IMR-90 (cell line): ENCODE data around the gene CAPN5. TPM values are rescaled to one million over a fixed set of nuclear protein-coding genes. Genes with fewer than 3 reads are reported as not detected.

Experiments used
- ATAC-seq: fragments of 200-7000 bp; cut with Tn5 transposase; 2 replicates; pipeline ENCODE4 v1.9.1; 2020; ENCODE audit warnings: low read depth, mild to moderate bottlenecking, moderate library complexity
- BruUV-seq: library from RNA; stranded (reverse); fragments of 400-500 nt; replicated peaks from 2 replicates; lab custom pipeline; 2021; lab: Mats Ljungman, UMichigan
- CTCF ChIA-PET: fragments of 300-600 bp; formaldehyde crosslinking; extraction: SDS; loops from one replicate; lab custom pipeline; 2021; ENCODE audit warnings: antibody characterized with exemption; lab: Yijun Ruan, JAX
- POLR2A ChIA-PET: fragments of 300-600 bp; sonication (Branson Sonifier 250); formaldehyde crosslinking; loops from one replicate; lab custom pipeline; 2022; ENCODE audit warnings: antibody characterized with exemption; ENCODE audit not compliant: unreplicated experiment; lab: Charles Lee
- DNase-seq: peaks from one replicate; pipeline ENCODE4 v3.0.0; 2013
- H2AFZ ChIP-seq: replicated peaks from 2 replicates; pipeline ENCODE3; 2013; ENCODE audit warnings: low read length, mild to moderate bottlenecking; ENCODE audit not compliant: poor library complexity
- H2AK5ac ChIP-seq: 2 replicates; pipeline ENCODE4 v1.6.1; 2013; ENCODE audit warnings: low read depth, low read length, inconsistent platforms
- H2AK9ac ChIP-seq: replicated peaks from 2 replicates; pipeline ENCODE3; 2013; ENCODE audit warnings: mild to moderate bottlenecking, low read depth, low read length, moderate library complexity; ENCODE audit not compliant: poor library complexity
- H2BK120ac ChIP-seq: 2 replicates; pipeline ENCODE4 v1.6.1; 2013; ENCODE audit warnings: low read depth, low read length, inconsistent platforms
- H2BK15ac ChIP-seq: 3 replicates; pipeline ENCODE4 v1.6.1; 2013; ENCODE audit warnings: low read depth, low read length, inconsistent platforms
- H2BK20ac ChIP-seq: 2 replicates; pipeline ENCODE4 v1.6.1; 2013; ENCODE audit warnings: low read depth, mild to moderate bottlenecking, inconsistent platforms, low read length, moderate library complexity
- H2BK5ac ChIP-seq: 2 replicates; pipeline ENCODE4 v1.6.1; 2013; ENCODE audit warnings: mild to moderate bottlenecking, low read depth, low read length, inconsistent platforms; ENCODE audit not compliant: poor library complexity, severe bottlenecking
- H3K14ac ChIP-seq: replicated peaks from 2 replicates; pipeline ENCODE4 v1.6.1; 2013; ENCODE audit warnings: low read depth, low read length, inconsistent platforms
- H3K18ac ChIP-seq: 2 replicates; pipeline ENCODE4 v1.6.1; 2013; ENCODE audit warnings: low read depth, low read length, control low read depth
- H3K23ac ChIP-seq: 2 replicates; pipeline ENCODE4 v1.6.1; 2013; ENCODE audit warnings: low read depth, low read length, inconsistent platforms
- H3K27ac ChIP-seq: 2 replicates; pipeline ENCODE4 v1.5.1; 2013; ENCODE audit warnings: mild to moderate bottlenecking, control low read depth, low read length; ENCODE audit not compliant: insufficient read depth
- H3K27me3 ChIP-seq: 2 replicates; pipeline ENCODE4 v1.6.1; 2013; ENCODE audit warnings: low read length; ENCODE audit not compliant: control insufficient read depth, insufficient read depth
- H3K36me3 ChIP-seq: 2 replicates; pipeline ENCODE4 v1.6.1; 2013; ENCODE audit warnings: low read length, mixed read lengths; ENCODE audit not compliant: control insufficient read depth, insufficient read depth
- H3K4ac ChIP-seq: 2 replicates; pipeline ENCODE4 v1.6.1; 2013; ENCODE audit warnings: low read depth, low read length, inconsistent platforms
- H3K4me1 ChIP-seq: 2 replicates; pipeline ENCODE4 v1.6.1; 2013; ENCODE audit warnings: low read length, mixed read lengths; ENCODE audit not compliant: control insufficient read depth, insufficient read depth
- H3K4me2 ChIP-seq: 2 replicates; pipeline ENCODE4 v1.6.1; 2013; ENCODE audit warnings: low read depth, mild to moderate bottlenecking, control low read depth, low read length, moderate library complexity
- H3K4me3 ChIP-seq: 2 replicates; pipeline ENCODE4 v1.5.1; 2013; ENCODE audit warnings: low read depth, mild to moderate bottlenecking, control low read depth, low read length, moderate library complexity; ENCODE audit not compliant: insufficient read depth
- H3K56ac ChIP-seq: 2 replicates; pipeline ENCODE4 v1.6.1; 2013; ENCODE audit warnings: low read length, inconsistent platforms; ENCODE audit not compliant: insufficient read depth; ENCODE audit errors: extremely low read depth
- H3K79me1 ChIP-seq, 2 experiments: 2 replicates each; pipeline ENCODE4 v1.6.1; 2013; ENCODE audit warnings: low read length in 2 of 2, inconsistent platforms in 1 of 2, low read depth in 1 of 2
- H3K9ac ChIP-seq: 2 replicates; pipeline ENCODE4 v1.6.1; 2013; ENCODE audit warnings: low read depth, low read length, control low read depth
- H3K9me1 ChIP-seq: 2 replicates; pipeline ENCODE4 v1.6.1; 2013; ENCODE audit warnings: low read length, inconsistent platforms; ENCODE audit not compliant: insufficient read depth
- H3K9me3 ChIP-seq: 2 replicates; pipeline ENCODE4 v1.6.1; 2013; ENCODE audit warnings: low read length; ENCODE audit not compliant: control insufficient read depth, insufficient read depth
- H4K20me1 ChIP-seq: 2 replicates; pipeline ENCODE4 v1.6.1; 2013; ENCODE audit warnings: low read length, inconsistent platforms; ENCODE audit not compliant: insufficient read depth
- H4K5ac ChIP-seq: 2 replicates; pipeline ENCODE4 v1.6.1; 2013; ENCODE audit warnings: mild to moderate bottlenecking, low read depth, low read length, control low read depth
- H4K8ac ChIP-seq, 2 experiments: 2 replicates each; pipeline ENCODE4 v1.6.1; 2013; ENCODE audit warnings: low read depth in 2 of 2, low read length in 2 of 2, control low read depth in 1 of 2, inconsistent platforms in 1 of 2
- H4K91ac ChIP-seq: 2 replicates; pipeline ENCODE4 v1.6.1; 2013; ENCODE audit warnings: low read depth, low read length, inconsistent platforms; ENCODE audit not compliant: insufficient read depth
- BHLHE40 ChIP-seq: fragments of 150-350 bp; IDR thresholded peaks from 2 replicates; pipeline ENCODE4 v1.6.1; 2016; ENCODE audit warnings: mild to moderate bottlenecking, low read depth, low read length
- CEBPB ChIP-seq: IDR thresholded peaks from 2 replicates; pipeline ENCODE4 v1.6.1; 2012; ENCODE audit warnings: low read depth, low read length, improper control_type of control experiment
- CHD1 ChIP-seq: IDR thresholded peaks from 2 replicates; pipeline ENCODE4 v1.6.1; 2012; ENCODE audit warnings: low read depth, low read length, improper control_type of control experiment
- FOS ChIP-seq: fragments of 150-350 bp; IDR thresholded peaks from 2 replicates; pipeline ENCODE4 v1.6.1; 2016; ENCODE audit warnings: low read depth, low read length
- MAFK ChIP-seq: IDR thresholded peaks from 2 replicates; pipeline ENCODE4 v1.6.1; 2012; ENCODE audit warnings: low read depth, low read length, improper control_type of control experiment
- MAZ ChIP-seq: IDR thresholded peaks from 2 replicates; pipeline ENCODE4 v1.6.1; 2012; ENCODE audit warnings: low read depth, mild to moderate bottlenecking, low read length, improper control_type of control experiment, moderate library complexity, borderline replicate concordance
- MXI1 ChIP-seq: IDR thresholded peaks from 2 replicates; pipeline ENCODE4 v1.6.1; 2012; ENCODE audit warnings: low read depth, mild to moderate bottlenecking, low read length, moderate library complexity, borderline replicate concordance
- NFE2L2 ChIP-seq: fragments of 150-350 bp; IDR thresholded peaks from 2 replicates; pipeline ENCODE4 v1.6.1; 2016; ENCODE audit warnings: low read depth, mild to moderate bottlenecking, low read length
- POLR2A ChIP-seq: IDR thresholded peaks from 2 replicates; pipeline ENCODE4 v1.6.1; 2012; ENCODE audit warnings: mild to moderate bottlenecking, low read depth, low read length
- RAD21 ChIP-seq: IDR thresholded peaks from 2 replicates; pipeline ENCODE4 v1.6.1; 2012; ENCODE audit warnings: low read length, improper control_type of control experiment
- RCOR1 ChIP-seq: IDR thresholded peaks from 2 replicates; pipeline ENCODE4 v1.6.1; 2012; ENCODE audit warnings: mild to moderate bottlenecking, low read length, improper control_type of control experiment; ENCODE audit not compliant: insufficient replicate concordance
- RFX5 ChIP-seq: IDR thresholded peaks from 2 replicates; pipeline ENCODE4 v1.8.0; 2012; ENCODE audit warnings: low read depth, mild to moderate bottlenecking, low read length, moderate library complexity
- SMC3 ChIP-seq: fragments of 150-350 bp; IDR thresholded peaks from 2 replicates; pipeline ENCODE4 v1.6.1; 2016; ENCODE audit warnings: low read depth, mild to moderate bottlenecking, antibody characterized with exemption, low read length, moderate library complexity
- WGBS, 2 experiments: methylation state at CpG; one replicate each; pipeline versions ENCODE4 v1.1.5 to v1.1.7; 2013; ENCODE audit warnings: missing lambda C conversion rate in 2 of 2; ENCODE audit not compliant: insufficient read length in 1 of 2; ENCODE audit errors: extremely low coverage in 2 of 2; 5-methylcytosine and 5-hydroxymethylcytosine counted together
- dilution Hi-C: fragments of 300-500 bp; cut with HindIII; formaldehyde crosslinking; loops from one replicate; pipeline ENCODE4 v1.14.3; 2018; ENCODE audit warnings: low sequenced_read_pairs; ENCODE audit not compliant: unreplicated experiment
- in situ Hi-C: fragments of 300-500 bp; cut with MboI; formaldehyde crosslinking; loops from 3 replicates; pipeline ENCODE4 v1.14.3; 2019; ENCODE audit warnings: low sequenced_read_pairs, inconsistent platforms, mixed read lengths
- intact Hi-C: fragments of 100-400 bp; cut with micrococcal nuclease; formaldehyde crosslinking; loops from 2 replicates; pipeline ENCODE4 v1.10.0; 2022
- polyA plus RNA-seq, 3 experiments: library from polyadenylated mRNA; depleted of rRNA; stranded (reverse); fragments of >200 nt; gene quantifications; 2 replicates each; pipeline ENCODE4 v1.2.3, GENCODE V29; 2012; ENCODE audit warnings: low replicate concordance in 1 of 3
- total RNA-seq: library from RNA; depleted of rRNA; stranded (reverse); fragments of >200 nt; gene quantifications from 2 replicates; pipeline ENCODE4 v1.2.3, GENCODE V29; 2012
- TF ChIP-seq, protein P1 (sequence below): fragments of 150-350 bp; IDR thresholded peaks from 2 replicates; pipeline ENCODE4 v1.6.1; 2016; ENCODE audit warnings: low read depth, mild to moderate bottlenecking, low read length, moderate library complexity, borderline replicate concordance
- TF ChIP-seq, protein P2 (sequence below): conservative IDR thresholded peaks from 2 replicates; pipeline ENCODE4 v1.5.1; 2012; ENCODE audit warnings: mild to moderate bottlenecking, low read depth, low read length, improper control_type of control experiment
- TF ChIP-seq, protein P3 (sequence below): fragments of 150-350 bp; IDR thresholded peaks from 2 replicates; pipeline ENCODE4 v1.6.1; 2017; ENCODE audit warnings: mild to moderate bottlenecking, antibody characterized with exemption, low read length, low read depth

CAPN5 gene
- total and polyA plus RNA-seq, 2 of the 4 experiments (the other 2 are of a cell fraction): 8.1 to 24.0 TPM

DNA sequence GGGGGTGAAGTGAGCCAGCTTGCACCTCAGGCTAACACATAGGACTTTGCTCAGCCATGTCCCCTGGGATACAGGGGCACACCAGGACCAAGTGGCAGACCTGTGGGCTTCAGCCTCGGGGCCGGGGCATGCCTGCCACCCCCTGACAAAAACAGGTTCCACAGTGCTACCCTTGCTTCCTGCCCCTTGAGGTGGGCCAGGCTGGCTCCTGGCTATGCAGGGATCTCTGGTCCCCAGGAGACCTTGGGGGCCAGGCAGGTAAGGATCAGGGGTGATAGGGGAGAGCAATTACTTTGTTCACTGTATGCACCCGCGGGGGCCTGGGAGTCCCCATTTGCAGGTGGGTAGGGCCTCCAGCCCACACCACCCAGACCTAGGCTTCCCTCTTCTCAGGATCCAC, 58.9 kb downstream of the CAPN5 start:
- no peak overlapping the region for H2BK20ac ChIP-seq
- CTCF ChIA-PET: no interaction called here
- no peak overlapping the region for H2AK5ac ChIP-seq
- H3K56ac ChIP-seq: no peak overlapping the region
- no peak overlapping the region for H2BK120ac ChIP-seq
- WGBS, 2 experiments: 100% methylated on average over 1 of the region's 4 CpGs; no CpG with 5 or more reads in 1 of the 2 experiments
- H2AFZ ChIP-seq: no peak overlapping the region
- peaks cover 14% of the 10 kb centered on the region; the same call in 1 of the 2 replicates for H3K36me3 ChIP-seq
- no peaks in the 10 kb centered on the region for H3K9me1 ChIP-seq
- no peak overlapping the region for H2BK5ac ChIP-seq
- no peak overlapping the region for H3K18ac ChIP-seq
- no peak overlapping the region for H3K27ac ChIP-seq
- H3K14ac ChIP-seq: no peak overlapping the region
- H3K23ac ChIP-seq: no peak overlapping the region
- H3K79me1 ChIP-seq: no peaks in the 10 kb centered on the region
- H3K9ac ChIP-seq: no peak overlapping the region
- POLR2A ChIA-PET: no interaction called here
- ATAC-seq: no peak
- in situ Hi-C loops (loop anchor here (5.0 to 10.0 kb wide), 2 partner anchors 59 to 422 kb away; no protein-coding TSS in a partner anchor), dilution Hi-C loops (no loop called here), intact Hi-C loops (no loop called here)
- H3K4me1 ChIP-seq: peaks cover 6% of the 10 kb centered on the region; the same call in 1 of the 2 replicates
- H4K8ac ChIP-seq: no peak overlapping the region
- TF ChIP-seq NFE2L2: no peak
- TF ChIP-seq CEBPB: no peak
- no peak for TF ChIP-seq RFX5
- TF ChIP-seq, protein P1, sequence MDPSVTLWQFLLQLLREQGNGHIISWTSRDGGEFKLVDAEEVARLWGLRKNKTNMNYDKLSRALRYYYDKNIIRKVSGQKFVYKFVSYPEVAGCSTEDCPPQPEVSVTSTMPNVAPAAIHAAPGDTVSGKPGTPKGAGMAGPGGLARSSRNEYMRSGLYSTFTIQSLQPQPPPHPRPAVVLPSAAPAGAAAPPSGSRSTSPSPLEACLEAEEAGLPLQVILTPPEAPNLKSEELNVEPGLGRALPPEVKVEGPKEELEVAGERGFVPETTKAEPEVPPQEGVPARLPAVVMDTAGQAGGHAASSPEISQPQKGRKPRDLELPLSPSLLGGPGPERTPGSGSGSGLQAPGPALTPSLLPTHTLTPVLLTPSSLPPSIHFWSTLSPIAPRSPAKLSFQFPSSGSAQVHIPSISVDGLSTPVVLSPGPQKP: no peak
- no peak for TF ChIP-seq MAFK
- no peak for TF ChIP-seq MXI1
- TF ChIP-seq RCOR1: no peak
- no peak for TF ChIP-seq CHD1
- TF ChIP-seq FOS: no peak
- no peak for TF ChIP-seq MAZ
- no peak for TF ChIP-seq POLR2A
- no peak for TF ChIP-seq BHLHE40
- TF ChIP-seq, protein P2, sequence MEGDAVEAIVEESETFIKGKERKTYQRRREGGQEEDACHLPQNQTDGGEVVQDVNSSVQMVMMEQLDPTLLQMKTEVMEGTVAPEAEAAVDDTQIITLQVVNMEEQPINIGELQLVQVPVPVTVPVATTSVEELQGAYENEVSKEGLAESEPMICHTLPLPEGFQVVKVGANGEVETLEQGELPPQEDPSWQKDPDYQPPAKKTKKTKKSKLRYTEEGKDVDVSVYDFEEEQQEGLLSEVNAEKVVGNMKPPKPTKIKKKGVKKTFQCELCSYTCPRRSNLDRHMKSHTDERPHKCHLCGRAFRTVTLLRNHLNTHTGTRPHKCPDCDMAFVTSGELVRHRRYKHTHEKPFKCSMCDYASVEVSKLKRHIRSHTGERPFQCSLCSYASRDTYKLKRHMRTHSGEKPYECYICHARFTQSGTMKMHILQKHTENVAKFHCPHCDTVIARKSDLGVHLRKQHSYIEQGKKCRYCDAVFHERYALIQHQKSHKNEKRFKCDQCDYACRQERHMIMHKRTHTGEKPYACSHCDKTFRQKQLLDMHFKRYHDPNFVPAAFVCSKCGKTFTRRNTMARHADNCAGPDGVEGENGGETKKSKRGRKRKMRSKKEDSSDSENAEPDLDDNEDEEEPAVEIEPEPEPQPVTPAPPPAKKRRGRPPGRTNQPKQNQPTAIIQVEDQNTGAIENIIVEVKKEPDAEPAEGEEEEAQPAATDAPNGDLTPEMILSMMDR: no peak
- no peak for TF ChIP-seq SMC3
- TF ChIP-seq, protein P3, sequence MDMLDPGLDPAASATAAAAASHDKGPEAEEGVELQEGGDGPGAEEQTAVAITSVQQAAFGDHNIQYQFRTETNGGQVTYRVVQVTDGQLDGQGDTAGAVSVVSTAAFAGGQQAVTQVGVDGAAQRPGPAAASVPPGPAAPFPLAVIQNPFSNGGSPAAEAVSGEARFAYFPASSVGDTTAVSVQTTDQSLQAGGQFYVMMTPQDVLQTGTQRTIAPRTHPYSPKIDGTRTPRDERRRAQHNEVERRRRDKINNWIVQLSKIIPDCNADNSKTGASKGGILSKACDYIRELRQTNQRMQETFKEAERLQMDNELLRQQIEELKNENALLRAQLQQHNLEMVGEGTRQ: no peak
- no peak for TF ChIP-seq RAD21
- no peaks in the 10 kb centered on the region for H3K27me3 ChIP-seq
- H2BK15ac ChIP-seq: no peak overlapping the region
- no peak for DNase-seq
- H4K5ac ChIP-seq: no peak overlapping the region
- H4K91ac ChIP-seq: no peak overlapping the region
- no peak overlapping the region for H3K4me2 ChIP-seq
- H2AK9ac ChIP-seq: no peak overlapping the region
- no peak overlapping the region for H3K4me3 ChIP-seq
- no peaks in the 10 kb centered on the region for H3K9me3 ChIP-seq
- no peaks in the 10 kb centered on the region for H4K20me1 ChIP-seq
- H3K4ac ChIP-seq: no peak overlapping the region
- BruUV-seq: no TSS peak
